Measurements from ENCODE around the gene INPP5K. TPM values are rescaled to one million over a fixed set of nuclear protein-coding genes. Genes with fewer than 3 reads are reported as not detected.
"Not testable (repeated sequence)": the region's sequence is repeated elsewhere in the genome, so short reads cannot be mapped to it uniquely, and the experiment has no call there.

Gene INPP5K
- total RNA-seq, 1 donor from 2014 or later: 19.4 TPM

- H3K9me3 Mint-ChIP-seq: no peaks in the 10 kb centered on the region
- DNase-seq (ENCODE audit: low read depth, low spot score): no peak
- peaks cover 9% of the 10 kb centered on the region for H3K4me1 Mint-ChIP-seq
- H3K4me3 Mint-ChIP-seq: peak overlapping the region; percentile 41
- H3K27me3 Mint-ChIP-seq (ENCODE audit: low read depth): no peaks in the 10 kb centered on the region
- peak overlapping the region; percentile 73 for H3K27ac Mint-ChIP-seq (ENCODE audit: unreplicated experiment)
- no peaks in the 10 kb centered on the region for H3K36me3 Mint-ChIP-seq (ENCODE audit: low read depth)
- TF ChIP-seq CTCF (conservative IDR thresholded peaks at IDR 0.05): no peak
Measured at GRCh38 chr17:1509290-1509881, 7.0 kb downstream of the INPP5K start.

- H3K27ac Mint-ChIP-seq (ENCODE audit: unreplicated experiment); H3K36me3 Mint-ChIP-seq (ENCODE audit: low read depth); DNase-seq (ENCODE audit: low read depth, low spot score); H3K27me3 Mint-ChIP-seq (ENCODE audit: low read depth); H3K9me3 Mint-ChIP-seq; H3K4me3 Mint-ChIP-seq: not testable (repeated sequence)
- peaks cover 11% of the 10 kb centered on the region for H3K4me1 Mint-ChIP-seq
Measured at GRCh38 chr17:1508709-1509108, 7.7 kb downstream of the INPP5K start.

GRCh38 chr17:1506649-1507267 lies 9.7 kb downstream of the INPP5K start:
- no peak overlapping the region for H3K27ac Mint-ChIP-seq (ENCODE audit: unreplicated experiment)

GRCh38 chr17:1505586-1505985 lies 10.8 kb downstream of the INPP5K start:
- Mint-ChIP-seq H3K9me3 (no peaks in the 10 kb centered on the region), H3K27ac (ENCODE audit: unreplicated experiment) (no peak overlapping the region), H3K36me3 (ENCODE audit: low read depth) (no peaks in the 10 kb centered on the region), H3K27me3 (ENCODE audit: low read depth) (no peaks in the 10 kb centered on the region), H3K4me3 (no peak overlapping the region), H3K4me1 (peaks cover 8% of the 10 kb centered on the region)
- TF ChIP-seq CTCF (conservative IDR thresholded peaks at IDR 0.05): no peak
- no peak for DNase-seq (ENCODE audit: low read depth, low spot score)

More at GRCh38 chr17:1506649-1507267, 9.7 kb downstream of the INPP5K start:
- H3K4me3 Mint-ChIP-seq: no peak overlapping the region
- DNase-seq (ENCODE audit: low read depth, low spot score): no peak
- no peaks in the 10 kb centered on the region for H3K9me3 Mint-ChIP-seq
- TF ChIP-seq CTCF (conservative IDR thresholded peaks at IDR 0.05): no peak
- H3K27me3 Mint-ChIP-seq (ENCODE audit: low read depth): no peaks in the 10 kb centered on the region
- no peaks in the 10 kb centered on the region for H3K36me3 Mint-ChIP-seq (ENCODE audit: low read depth)
- peaks cover 8% of the 10 kb centered on the region for H3K4me1 Mint-ChIP-seq

GRCh38 chr17:1504866-1505265 lies 11.5 kb downstream of the INPP5K start:
- H3K27me3 Mint-ChIP-seq (ENCODE audit: low read depth): no peaks in the 10 kb centered on the region
- H3K4me1 Mint-ChIP-seq: peaks cover 8% of the 10 kb centered on the region
- no peak overlapping the region for H3K4me3 Mint-ChIP-seq
- DNase-seq (ENCODE audit: low read depth, low spot score): no peak
- H3K36me3 Mint-ChIP-seq (ENCODE audit: low read depth): no peaks in the 10 kb centered on the region
- H3K27ac Mint-ChIP-seq (ENCODE audit: unreplicated experiment): no peak overlapping the region
- no peaks in the 10 kb centered on the region for H3K9me3 Mint-ChIP-seq
- TF ChIP-seq CTCF (conservative IDR thresholded peaks at IDR 0.05): no peak

GRCh38 chr17:1503699-1504098 lies 12.7 kb downstream of the INPP5K start:
- Mint-ChIP-seq H3K4me3 (no peak overlapping the region), H3K9me3 (no peaks in the 10 kb centered on the region), H3K27ac (ENCODE audit: unreplicated experiment) (no peak overlapping the region), H3K36me3 (ENCODE audit: low read depth) (no peaks in the 10 kb centered on the region), H3K27me3 (ENCODE audit: low read depth) (no peaks in the 10 kb centered on the region), H3K4me1 (peaks cover 3% of the 10 kb centered on the region)
- no peak for DNase-seq (ENCODE audit: low read depth, low spot score)
- TF ChIP-seq CTCF (conservative IDR thresholded peaks at IDR 0.05): no peak

All from neural crest cell (in vitro differentiated cells).